DOHH2 (cell line): ENCODE results near the gene OR2A7.
"Not testable (repeated sequence)": the region's sequence is repeated elsewhere in the genome, so short reads cannot be mapped to it uniquely, and the experiment has no call there.

Source experiments
- H3F3A ChIP-seq: fragments of 200-600 bp; sonication (generic), shearing (Covaris generic); 2 replicates; pipeline ENCODE4 v1.6.0; 2016; ENCODE audit warnings: antibody characterized with exemption, mild to moderate bottlenecking; ENCODE audit not compliant: control insufficient read depth, insufficient read depth
- H3K27ac ChIP-seq: fragments of 200-600 bp; sonication (generic); 2 replicates; pipeline ENCODE4 v1.5.1; 2014; ENCODE audit warnings: low read depth, mild to moderate bottlenecking, low read length, moderate library complexity
- H3K27me3 ChIP-seq: fragments of 200-600 bp; sonication (generic); 2 replicates; pipeline ENCODE4 v1.6.1; 2014; ENCODE audit warnings: mild to moderate bottlenecking, low read length, mixed read lengths; ENCODE audit not compliant: control insufficient read depth
- H3K36me3 ChIP-seq: fragments of 200-600 bp; sonication (generic); 2 replicates; pipeline ENCODE4 v1.6.1; 2014; ENCODE audit warnings: mild to moderate bottlenecking, low read length, moderate library complexity, mixed read lengths; ENCODE audit not compliant: control insufficient read depth
- H3K4me1 ChIP-seq: fragments of 200-600 bp; sonication (generic); 2 replicates; pipeline ENCODE4 v1.6.1; 2014; ENCODE audit warnings: mild to moderate bottlenecking, low read length, mixed read lengths; ENCODE audit not compliant: control insufficient read depth
- H3K4me2 ChIP-seq: fragments of 200-600 bp; sonication (generic); 2 replicates; pipeline ENCODE4 v1.6.0; 2014; ENCODE audit warnings: mild to moderate bottlenecking, low read length, moderate library complexity
- H3K4me3 ChIP-seq: fragments of 200-600 bp; sonication (generic); 2 replicates; pipeline ENCODE4 v1.5.1; 2014; ENCODE audit warnings: mild to moderate bottlenecking, low read length, mixed read lengths
- H3K79me2 ChIP-seq: fragments of 200-600 bp; sonication (generic); 2 replicates; pipeline ENCODE4 v1.6.1; 2014; ENCODE audit warnings: mild to moderate bottlenecking, low read length, mixed read lengths; ENCODE audit not compliant: control insufficient read depth
- H3K9me2 ChIP-seq: fragments of 200-600 bp; sonication (generic); replicated peaks from 2 replicates; pipeline ENCODE4 v1.6.1; 2014; ENCODE audit warnings: mild to moderate bottlenecking, low read length, mixed read lengths; ENCODE audit not compliant: control insufficient read depth
- H3K9me3 ChIP-seq: fragments of 200-600 bp; sonication (generic); 2 replicates; pipeline ENCODE4 v1.6.1; 2014; ENCODE audit warnings: antibody characterized with exemption, low read length, mixed read lengths; ENCODE audit not compliant: control insufficient read depth, insufficient read depth
- H4K20me1 ChIP-seq: fragments of 200-600 bp; sonication (generic); 2 replicates; pipeline ENCODE4 v1.6.0; 2014; ENCODE audit warnings: low read depth, mild to moderate bottlenecking, antibody characterized with exemption, low read length, moderate library complexity; ENCODE audit not compliant: control insufficient read depth, insufficient read depth

The OR2A7 gene

GRCh38 chr7:144292384-144293161 lies 28.0 kb upstream of the OR2A7 start:
- H3K4me2 ChIP-seq, H4K20me1 ChIP-seq, H3K27me3 ChIP-seq, H3K79me2 ChIP-seq, H3F3A ChIP-seq, H3K36me3 ChIP-seq, H3K27ac ChIP-seq, H3K4me1 ChIP-seq, H3K9me2 ChIP-seq, H3K9me3 ChIP-seq, H3K4me3 ChIP-seq: not testable (repeated sequence)

GRCh38 chr7:144291607-144292006 lies 27.0 kb upstream of the OR2A7 start:
- H3K4me2 ChIP-seq, H3K9me2 ChIP-seq, H3K27me3 ChIP-seq: not testable (repeated sequence)

GRCh38 chr7:144287171-144287784 lies 22.7 kb upstream of the OR2A7 start:
- H3K36me3 ChIP-seq, H3K9me3 ChIP-seq, H4K20me1 ChIP-seq, H3F3A ChIP-seq, H3K4me2 ChIP-seq, H3K27me3 ChIP-seq, H3K79me2 ChIP-seq, H3K27ac ChIP-seq, H3K4me1 ChIP-seq, H3K4me3 ChIP-seq, H3K9me2 ChIP-seq: not testable (repeated sequence)

More at GRCh38 chr7:144291607-144292006, 27.0 kb upstream of the OR2A7 start:
- H3K9me3 ChIP-seq, H3K36me3 ChIP-seq, H3F3A ChIP-seq, H3K27ac ChIP-seq, H3K79me2 ChIP-seq, H3K4me3 ChIP-seq, H4K20me1 ChIP-seq, H3K4me1 ChIP-seq: not testable (repeated sequence)

- not testable (repeated sequence) for H3K27ac ChIP-seq, H3K4me3 ChIP-seq, H4K20me1 ChIP-seq, H3K27me3 ChIP-seq, H3K4me2 ChIP-seq, H3K36me3 ChIP-seq, H3K9me2 ChIP-seq, H3K4me1 ChIP-seq, H3K9me3 ChIP-seq, H3F3A ChIP-seq, H3K79me2 ChIP-seq
Measured at GRCh38 chr7:144283716-144284115, 19.1 kb upstream of the OR2A7 start.

GRCh38 chr7:144282490-144282889 lies 17.9 kb upstream of the OR2A7 start:
- H4K20me1 ChIP-seq, H3K4me3 ChIP-seq, H3K4me1 ChIP-seq, H3K27ac ChIP-seq, H3K4me2 ChIP-seq, H3F3A ChIP-seq, H3K36me3 ChIP-seq, H3K9me2 ChIP-seq, H3K27me3 ChIP-seq, H3K9me3 ChIP-seq, H3K79me2 ChIP-seq: not testable (repeated sequence)

GRCh38 chr7:144281981-144282380 lies 17.4 kb upstream of the OR2A7 start:
- H3K4me3 ChIP-seq, H3K27ac ChIP-seq, H3K36me3 ChIP-seq, H4K20me1 ChIP-seq, H3K27me3 ChIP-seq, H3K79me2 ChIP-seq, H3K4me2 ChIP-seq, H3F3A ChIP-seq, H3K4me1 ChIP-seq, H3K9me2 ChIP-seq, H3K9me3 ChIP-seq: not testable (repeated sequence)

GRCh38 chr7:144280010-144280409 lies 15.4 kb upstream of the OR2A7 start:
- H4K20me1 ChIP-seq, H3K27ac ChIP-seq, H3K36me3 ChIP-seq, H3K79me2 ChIP-seq, H3F3A ChIP-seq, H3K4me1 ChIP-seq, H3K9me3 ChIP-seq, H3K27me3 ChIP-seq, H3K9me2 ChIP-seq, H3K4me2 ChIP-seq, H3K4me3 ChIP-seq: not testable (repeated sequence)

- H3K4me3 ChIP-seq, H3K36me3 ChIP-seq, H3K9me3 ChIP-seq, H3K9me2 ChIP-seq, H3F3A ChIP-seq, H3K4me1 ChIP-seq, H3K4me2 ChIP-seq, H3K27ac ChIP-seq, H3K79me2 ChIP-seq, H3K27me3 ChIP-seq, H4K20me1 ChIP-seq: not testable (repeated sequence)
Measured at GRCh38 chr7:144275281-144275680, 10.7 kb upstream of the OR2A7 start.
